HG03342 (cell line): ENCODE results near the gene SLC43A3.
"Not testable (repeated sequence)": the region's sequence is repeated elsewhere in the genome, so short reads cannot be mapped to it uniquely, and the experiment has no call there.

Source experiments
- ATAC-seq: cut with Tn5 transposase; IDR thresholded peaks from one replicate; pipeline ENCODE4 v1.9.1; 2021; ENCODE audit warnings: mild to moderate bottlenecking, moderate library complexity; ENCODE audit not compliant: unreplicated experiment

Gene SLC43A3

DNA sequence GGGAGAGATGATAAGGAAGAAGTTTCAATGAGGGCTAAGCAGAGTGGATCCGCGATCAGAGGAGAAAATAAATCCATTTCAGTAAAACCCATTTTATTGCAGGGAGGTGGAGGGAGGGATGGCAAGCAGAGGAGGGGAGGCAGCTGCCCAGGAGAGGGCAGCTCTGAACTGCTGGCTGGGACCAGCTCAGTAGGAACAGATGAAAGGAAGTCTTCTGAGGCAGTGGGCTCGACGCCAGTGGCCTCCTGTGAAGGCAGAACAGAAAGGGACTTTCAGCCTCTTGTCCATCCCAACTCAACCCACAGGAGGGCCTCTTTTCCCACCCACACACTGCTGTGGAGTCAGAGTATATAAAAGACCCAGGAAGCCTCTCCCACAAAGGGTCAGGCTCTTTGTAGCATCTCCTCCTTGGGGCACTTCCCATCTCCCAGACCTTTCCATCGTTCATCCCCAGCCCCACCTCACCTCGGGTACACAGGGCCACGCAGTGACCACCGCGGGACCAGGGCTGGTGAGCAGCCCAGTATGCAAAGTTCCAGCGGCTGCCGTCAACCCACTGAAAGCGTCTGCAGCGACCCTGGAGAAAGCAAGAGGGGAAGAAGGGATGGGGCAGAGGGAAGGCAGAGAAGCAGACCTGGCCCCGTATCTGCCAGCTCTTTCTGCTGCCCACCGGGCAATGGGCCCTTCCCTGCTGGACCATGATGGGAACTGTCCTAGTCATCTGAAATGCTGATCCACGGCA, 39.5 kb downstream of the SLC43A3 start:
- no peak for ATAC-seq

DNA sequence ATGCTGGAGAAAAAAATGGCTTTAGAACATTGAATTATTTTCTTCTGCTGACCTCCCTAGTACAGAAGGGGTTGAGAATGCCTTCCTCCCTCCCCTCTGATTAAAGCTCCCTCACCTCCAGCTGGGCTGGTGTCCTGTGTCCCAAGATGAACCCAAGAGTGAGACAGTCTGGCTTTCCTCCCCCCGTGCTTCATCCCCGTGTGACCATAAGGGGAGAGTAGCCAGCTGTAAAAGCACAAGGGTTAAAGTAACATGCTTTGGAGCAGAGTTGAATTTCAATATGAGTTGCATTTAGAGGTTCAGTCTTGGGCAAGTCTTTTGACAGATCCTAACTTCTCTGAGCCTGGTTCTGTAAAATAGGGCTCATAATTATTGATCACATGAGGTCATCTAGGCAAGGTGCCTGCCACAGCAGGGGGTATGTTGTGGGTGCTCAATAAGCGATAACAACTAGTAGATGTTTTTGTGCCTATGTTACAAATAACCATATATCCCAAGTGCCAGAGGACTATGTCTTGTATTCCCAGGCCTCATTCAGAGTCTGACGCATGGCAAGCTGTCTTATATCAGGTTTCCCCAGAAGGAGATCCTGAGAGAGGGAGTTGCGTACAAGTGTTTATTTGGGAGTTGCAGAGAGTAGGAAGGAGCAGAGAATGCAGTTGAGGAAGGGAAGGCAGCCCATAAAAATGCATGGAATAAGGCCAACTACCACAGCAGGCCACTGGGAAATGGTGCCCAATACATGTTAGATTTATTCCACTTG, 40.6 kb downstream of the SLC43A3 start:
- ATAC-seq, result no peak

DNA sequence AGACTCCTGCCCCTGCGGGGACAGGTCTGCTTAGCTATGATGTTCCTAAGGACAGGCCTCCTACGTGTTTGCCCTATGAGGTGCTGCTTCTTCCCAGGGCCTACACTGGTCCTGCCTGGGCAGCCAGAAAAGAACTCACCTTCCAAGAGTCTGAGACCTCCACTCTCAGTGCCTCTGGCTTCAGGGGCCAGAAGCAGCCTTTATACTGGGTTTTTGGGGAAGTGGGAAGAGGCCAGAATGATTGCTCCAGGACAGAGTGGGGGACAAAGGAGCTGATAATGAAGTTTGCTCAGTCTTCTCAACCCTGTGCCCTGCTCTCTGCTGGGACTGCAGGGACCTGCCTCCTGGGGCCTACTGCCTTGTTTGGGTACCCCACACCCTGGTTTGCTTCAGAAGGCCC, 45.9 kb downstream of the SLC43A3 start, which contains the start of gene PRG3:
PRG3 (minus strand) TSS at position 176 of the 400 bp plus-strand sequence. CDS start 442 bp downstream, outside the sequence.
- no peak for ATAC-seq

DNA sequence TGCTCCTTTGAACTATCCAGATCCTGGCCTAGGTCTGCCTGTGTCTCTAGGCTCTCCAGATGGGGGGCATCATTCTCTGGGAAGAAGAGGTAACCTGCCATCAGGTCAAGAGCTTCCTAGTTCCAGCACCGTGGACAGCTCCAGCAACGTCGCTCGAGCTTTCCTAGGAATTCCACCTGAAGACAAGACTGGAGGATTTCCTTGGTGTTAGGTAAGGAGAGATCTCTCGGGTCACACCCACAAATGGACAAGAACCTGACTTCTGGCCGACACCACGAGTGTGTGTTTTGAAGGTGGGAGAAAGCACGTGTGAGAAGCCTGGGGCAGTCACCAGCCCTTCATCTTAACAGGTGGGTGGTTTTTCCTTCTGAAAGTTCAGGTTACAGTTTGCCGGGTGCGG, 47.2 kb downstream of the SLC43A3 start:
- no peak for ATAC-seq

DNA sequence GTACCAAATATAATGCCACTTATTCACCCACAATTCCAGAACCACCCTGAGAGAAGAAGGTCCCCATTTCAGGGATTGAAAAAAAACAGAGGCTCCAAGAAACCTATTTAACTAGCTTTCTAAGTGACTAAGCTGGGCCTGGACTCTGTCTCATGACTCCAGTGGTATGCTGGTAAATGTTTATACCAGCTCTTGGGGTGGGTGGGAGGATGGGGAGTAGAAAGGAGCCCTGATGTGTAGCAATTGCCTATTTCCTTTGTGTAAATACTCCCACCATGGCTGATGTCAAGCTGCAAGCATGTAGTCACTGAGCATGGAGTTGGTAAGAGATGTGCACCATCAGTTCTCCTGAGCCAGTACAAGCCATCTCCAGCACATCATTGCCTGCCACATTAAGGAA, 48.7 kb downstream of the SLC43A3 start:
- ATAC-seq, result no peak

DNA sequence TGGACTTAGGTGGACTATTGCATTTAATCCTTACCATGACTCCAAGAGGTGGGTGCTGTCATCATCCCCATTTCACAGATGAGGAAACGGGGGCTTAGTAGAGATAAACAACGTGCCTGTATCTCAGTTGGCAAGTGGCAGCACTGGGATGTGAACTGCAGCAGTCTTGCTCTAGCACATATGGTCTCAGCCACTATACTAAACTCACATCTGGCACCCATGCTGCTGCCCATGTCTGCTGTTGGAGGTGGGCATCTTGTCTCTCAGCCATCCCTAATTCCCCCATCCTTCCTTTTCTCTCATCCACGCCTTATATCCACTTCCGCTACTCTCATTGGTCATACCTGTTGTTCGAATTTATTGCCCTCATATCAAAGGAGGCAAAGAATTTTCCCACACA, 49.8 kb downstream of the SLC43A3 start:
- no peak for ATAC-seq

DNA sequence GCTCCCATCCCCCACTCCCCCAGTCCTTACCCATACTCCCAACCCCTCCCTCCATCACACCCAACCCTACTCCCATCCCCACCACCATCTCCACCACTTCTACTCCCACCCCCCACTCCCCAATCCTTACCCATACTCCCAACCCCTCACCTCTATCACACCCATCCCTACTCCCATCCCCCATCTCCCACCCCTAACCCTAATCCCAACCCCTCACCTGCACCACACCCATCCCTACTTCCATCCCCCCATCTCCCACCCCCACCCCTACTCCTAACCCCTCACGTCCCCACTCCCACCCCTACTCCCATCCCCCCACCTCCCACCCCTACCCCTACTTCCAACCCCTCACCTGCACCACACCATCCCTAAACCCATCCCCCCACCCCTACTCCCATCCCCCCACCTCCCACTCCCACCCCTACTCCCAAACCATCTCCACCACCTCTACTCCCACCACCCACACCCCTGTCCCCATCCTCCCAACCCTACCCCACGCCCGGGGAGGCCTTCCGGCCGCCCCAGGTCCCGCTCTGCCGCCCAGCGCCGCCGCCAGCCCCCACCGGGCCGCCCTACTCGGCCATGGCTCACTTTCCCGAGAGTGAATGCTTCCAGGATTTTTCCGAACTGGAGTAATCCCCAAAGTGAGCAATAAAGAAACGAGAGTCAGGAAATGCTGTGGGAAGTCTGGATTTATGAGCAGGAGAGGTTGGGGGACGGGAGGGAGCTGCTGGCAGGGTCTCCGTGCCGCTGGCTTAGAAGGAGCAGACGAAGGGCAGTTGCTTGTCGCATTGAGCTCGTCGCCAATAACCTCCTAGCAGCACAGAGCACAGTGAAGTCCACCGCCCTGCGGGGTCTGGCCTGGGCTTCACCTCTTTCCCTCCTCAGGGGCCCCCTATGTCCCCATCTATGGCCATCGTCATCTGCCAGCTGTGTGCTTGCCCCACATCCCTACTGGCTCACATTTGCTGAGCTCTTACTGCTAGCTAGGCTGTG, 50.5 kb downstream of the SLC43A3 start:
- ATAC-seq, result no peak

DNA sequence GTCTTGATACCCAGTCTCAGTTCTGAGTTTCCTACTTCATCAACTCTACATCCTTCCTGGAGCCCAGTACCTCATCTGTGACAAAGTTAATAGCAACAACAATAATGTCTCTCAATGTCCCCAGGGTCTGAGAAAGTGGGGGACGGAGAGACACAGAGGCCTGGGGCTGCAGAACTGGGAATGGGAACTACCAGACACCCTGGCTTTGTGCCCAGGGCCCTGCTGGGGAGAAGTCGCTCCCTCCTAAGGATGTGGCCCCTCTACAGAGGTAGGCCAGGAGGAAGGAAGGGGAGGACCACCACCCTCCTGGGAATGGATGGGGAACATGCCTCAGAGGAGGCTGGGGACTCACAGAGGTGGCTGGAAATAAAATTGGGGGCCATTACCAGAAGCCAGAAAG, 51.4 kb downstream of the SLC43A3 start:
- ATAC-seq, result no peak

DNA sequence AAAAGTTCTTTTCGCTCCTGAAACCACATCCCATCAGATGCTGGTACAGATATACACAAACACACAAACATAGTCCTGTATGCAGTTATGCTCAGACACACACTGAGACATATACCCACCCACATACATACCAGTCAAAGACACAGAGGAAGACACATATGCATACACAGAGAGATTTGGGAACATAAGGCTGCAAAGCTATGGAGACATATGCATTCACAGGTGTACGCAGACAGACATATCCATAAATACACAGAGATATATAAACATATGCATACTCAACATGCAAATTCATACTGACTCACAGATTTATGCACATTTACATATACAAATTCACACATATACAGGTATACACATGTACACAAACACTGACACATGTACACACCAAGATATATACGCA, 52.0 kb downstream of the SLC43A3 start:
- ATAC-seq, result no peak

DNA sequence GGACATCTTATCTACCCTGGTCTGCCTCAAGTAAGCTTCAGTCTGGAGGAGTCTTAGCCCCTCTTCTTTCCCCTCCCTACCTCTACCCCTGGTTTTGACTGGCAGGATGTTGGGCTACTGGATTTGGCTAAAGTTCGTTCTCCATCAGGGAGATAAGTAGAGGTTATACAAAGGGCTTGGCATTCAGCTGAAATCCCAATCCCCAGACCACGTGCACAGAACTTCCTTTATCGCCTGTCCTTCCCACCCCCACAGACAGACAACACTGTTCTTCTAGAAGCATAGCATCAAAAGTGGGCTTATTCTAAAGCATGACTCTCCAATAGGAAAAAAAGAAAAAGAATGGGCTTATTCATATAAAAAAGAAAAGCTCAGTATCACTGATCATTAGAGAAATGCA, 53.8 kb downstream of the SLC43A3 start:
- no peak for ATAC-seq

DNA sequence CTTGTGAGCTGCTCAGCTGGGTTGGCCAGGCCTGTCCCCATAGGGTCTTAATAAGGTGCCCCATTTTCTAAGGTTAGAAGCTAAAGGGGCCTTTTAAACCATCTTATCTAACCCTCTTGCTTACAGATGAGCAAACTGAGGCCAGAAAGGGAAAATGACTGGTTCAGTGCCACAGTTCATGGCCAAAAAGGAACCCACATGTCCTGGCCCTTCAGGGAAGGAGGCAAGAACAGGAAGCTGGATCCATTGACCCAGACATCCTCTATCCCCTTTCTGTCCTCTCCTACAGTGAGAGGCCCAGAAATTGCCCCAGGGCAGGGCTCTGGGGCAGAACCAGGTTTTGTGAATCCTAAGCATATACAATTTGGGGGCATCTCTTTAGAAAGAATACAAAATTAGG, 56.0 kb downstream of the SLC43A3 start:
- ATAC-seq, result no peak

DNA sequence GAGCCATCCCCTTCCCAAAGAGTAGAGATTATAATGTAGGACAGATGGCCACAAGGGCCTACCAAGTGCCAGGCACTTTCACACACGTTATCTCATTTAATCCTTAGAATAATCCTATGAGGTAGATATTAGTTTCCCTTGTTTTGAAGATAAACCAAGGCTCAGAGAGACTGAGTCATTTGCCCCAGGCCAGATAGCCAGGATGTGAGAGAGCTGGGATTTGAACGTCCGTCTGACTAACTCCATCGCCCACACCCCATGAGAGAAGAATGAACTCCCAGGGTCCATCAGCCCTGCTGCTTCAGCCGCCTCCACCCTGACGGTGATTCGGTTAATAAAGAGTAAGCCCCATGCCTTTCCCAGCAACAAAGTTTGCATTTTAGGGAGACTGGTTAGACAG, 56.7 kb downstream of the SLC43A3 start:
- ATAC-seq, result no peak

DNA sequence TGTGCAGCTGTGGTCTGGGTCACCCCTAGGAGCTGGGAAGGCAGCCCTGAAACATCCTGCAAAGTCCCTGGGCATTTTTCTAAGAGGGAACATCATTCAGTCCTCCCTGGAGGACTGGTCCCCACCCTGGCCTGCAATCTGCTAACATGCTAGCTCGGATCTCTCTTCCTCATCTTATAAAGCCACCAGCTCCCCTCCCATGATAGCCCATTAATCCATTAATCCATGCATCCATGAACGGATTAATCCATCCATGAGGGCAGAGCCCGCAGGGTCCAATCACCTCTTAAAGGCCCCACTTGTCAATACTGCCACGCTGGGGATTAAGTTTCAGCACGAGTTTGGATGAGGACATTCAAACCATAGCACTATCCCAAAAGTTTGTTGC, 58.1 kb downstream of the SLC43A3 start:
- no peak for ATAC-seq

DNA sequence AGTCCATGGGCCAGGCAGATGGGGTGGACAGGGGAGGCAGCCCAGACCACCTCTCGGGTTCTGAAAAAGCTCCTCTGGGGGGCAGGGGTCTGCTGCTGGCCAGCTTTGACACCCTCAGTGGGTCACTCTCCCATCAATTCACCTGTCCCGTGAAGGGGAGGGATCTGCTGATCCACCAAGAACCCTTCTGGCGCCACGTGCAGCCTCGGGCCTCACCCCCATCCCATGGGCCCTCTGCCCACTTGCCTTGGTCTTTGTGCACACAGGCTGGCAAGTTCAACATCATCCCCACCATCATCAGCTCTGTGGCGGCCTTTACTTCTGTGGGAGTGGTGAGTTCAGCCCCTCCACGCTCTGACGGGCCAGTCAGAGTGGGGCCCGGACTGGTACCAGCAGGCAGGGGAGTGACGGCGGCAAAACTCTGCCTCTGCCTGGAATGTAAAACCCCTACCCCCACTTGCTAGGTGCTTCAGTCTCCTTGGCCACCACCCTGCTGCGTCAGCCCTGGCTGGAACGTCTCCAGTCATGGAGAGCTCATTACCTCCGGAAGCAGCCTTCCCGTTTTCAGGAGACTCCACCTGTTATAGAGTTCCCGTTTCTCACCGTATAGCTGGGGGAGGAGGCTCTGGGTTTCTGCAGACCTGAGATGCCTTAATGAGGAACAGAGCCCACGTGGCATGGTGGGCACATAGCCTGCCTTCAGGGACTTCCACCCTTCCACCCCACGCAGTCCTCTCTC, 58.6 kb downstream of the SLC43A3 start:
- no peak for ATAC-seq

DNA sequence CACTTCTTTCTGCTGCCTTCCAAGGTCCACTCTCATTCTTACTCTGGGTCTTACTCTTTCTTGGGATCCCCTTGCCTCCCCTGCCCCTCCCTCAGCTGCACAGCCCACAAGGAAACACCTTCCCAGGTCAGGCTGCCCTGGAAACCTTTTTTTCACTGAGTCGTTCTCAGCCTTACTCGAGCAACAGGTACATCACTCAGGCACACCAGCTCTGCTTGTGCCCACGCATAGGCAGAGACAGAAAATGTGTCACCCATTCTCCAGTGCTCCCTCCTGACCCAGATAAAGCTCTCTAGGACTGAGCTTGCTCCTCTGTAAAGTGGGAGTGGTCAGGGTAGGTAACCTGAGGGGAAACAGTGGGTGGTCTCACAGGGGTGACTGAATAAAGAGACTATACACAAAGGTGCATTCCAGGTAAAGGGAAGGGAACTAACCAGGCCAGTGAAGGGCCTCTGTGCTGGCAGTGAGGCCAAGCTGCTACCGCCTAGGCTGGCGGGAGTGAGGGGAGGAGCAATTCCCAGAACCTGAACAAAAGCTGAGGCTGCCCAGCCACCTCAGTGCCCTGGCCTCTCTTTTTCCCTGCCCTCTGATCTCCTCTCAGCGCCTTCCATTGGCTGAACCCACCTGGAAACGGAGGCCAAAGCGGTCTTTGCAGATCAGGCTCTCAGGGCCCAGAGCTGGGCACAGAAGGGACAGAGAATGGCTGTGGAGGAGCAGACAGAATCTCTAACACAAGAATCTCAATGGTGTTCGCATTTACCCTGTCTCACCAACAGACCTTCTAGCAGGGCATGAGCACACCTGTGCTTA, 61.9 kb downstream of the SLC43A3 start:
- ATAC-seq, result no peak

DNA sequence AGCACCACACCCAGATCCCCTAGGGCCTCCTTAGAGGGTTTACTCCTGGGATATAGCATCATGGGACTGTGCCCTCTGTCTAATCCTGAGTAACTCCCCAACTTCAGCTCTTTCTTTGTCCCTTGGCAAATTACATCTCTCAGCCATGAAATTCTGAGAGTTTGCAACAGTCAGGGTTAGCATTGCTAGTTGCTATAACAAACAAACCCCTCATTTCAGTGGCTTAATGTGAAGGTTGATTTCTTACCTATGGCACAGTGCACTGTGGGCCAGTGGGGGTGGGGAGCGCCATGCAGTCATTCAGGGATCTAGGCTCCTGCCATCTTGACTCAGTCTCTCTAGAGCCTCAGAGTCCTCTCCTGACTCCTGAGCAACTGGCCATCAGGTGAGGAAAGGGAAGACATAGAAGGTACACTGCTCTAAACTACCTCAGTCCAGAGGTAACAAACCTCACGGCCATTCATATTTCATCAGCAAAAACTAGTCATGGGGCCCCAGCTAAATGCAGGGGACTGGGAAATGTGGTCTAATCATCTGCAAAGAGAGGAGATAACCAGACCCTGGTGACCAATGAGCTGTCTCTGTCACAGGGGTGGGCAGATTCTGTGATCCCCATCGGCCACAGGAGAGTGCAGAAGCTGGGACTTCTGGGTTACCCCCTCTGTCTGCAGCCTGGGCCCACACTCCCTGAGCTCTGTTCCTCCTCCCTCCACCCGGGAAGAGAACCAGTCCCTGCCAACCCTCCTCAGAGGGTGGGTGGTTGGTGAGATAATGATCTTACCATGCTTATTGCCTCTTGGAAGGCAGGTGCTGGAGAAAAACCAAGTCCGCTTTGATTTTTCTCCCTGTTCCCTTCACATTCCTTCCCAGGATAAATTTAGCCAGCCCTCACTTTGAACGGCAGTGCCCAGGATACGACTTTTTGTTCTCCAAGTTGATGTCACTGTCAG, 63.5 kb downstream of the SLC43A3 start:
- ATAC-seq, result no peak

DNA sequence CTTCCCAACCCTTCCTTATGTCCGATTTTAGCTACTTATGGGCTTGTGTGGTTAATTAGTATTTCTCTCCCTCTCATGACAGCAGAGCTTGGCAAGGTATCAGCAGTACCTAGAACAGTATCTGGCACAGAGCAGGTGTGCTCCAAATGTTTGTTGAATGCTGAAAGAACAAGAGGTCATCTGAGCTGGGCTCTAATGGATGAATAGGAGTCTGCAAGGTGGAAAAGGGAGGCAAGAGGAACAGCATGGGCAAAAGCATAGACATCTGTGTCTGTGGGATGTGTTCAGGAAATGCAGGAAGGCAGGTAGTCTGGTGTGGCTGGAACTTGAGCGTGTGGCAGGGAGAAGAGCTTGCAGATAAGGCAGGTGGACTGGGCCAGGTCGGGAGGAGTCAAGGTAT, 65.0 kb downstream of the SLC43A3 start:
- no peak for ATAC-seq

DNA sequence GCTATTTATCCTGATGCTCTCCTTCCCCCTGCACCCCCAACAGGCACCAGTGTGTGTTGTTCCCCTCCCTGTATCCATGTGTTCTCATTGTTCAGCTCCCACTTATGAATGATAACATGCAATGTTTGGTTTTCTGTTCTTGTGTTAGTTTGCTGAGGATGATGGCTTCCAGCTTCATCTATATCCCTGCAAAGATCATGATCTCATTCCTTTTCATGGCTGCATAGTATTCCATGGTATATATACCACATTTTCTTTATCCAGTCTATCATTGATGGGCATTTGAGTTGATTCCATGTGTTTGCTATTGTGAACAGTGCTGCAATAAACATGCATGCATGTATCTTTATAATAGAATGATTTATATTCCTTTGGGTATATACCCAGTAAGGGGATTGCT, 65.5 kb downstream of the SLC43A3 start:
- ATAC-seq, result not testable (repeated sequence)

DNA sequence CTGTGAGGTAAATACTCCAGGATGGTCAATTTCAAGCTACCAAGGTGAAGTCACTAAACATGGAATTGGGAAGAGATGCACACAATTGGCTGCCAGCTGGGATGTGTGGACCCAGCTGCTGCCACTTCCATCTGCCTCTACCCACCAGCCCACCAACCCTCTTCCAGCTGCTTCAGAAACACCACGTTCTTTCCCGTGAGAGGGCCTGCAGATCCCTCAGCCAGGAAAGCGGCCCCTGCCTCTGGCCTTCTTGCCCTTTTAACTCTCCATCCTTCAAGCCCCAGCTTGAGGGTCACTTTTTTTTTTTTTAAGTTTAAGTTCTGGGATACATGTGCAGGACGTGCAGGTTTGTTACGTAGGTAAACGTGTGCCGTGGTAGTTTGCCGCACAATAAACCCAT, 65.9 kb downstream of the SLC43A3 start:
- ATAC-seq, result no peak
